HCT116 (cell line): Measurements from ENCODE around the gene GRIN2D. TPM values are rescaled to one million over a fixed set of nuclear protein-coding genes. Genes with fewer than 3 reads are reported as not detected.

Source experiments
- ATAC-seq: fragments of 200-7000 bp; cut with Tn5 transposase; 2 replicates; pipeline ENCODE4 v1.9.1; 2020; ENCODE audit warnings: mild to moderate bottlenecking, moderate library complexity
- BruUV-seq: library from RNA; stranded (reverse); fragments of 400-500 nt; replicated peaks from 2 replicates; lab custom pipeline; 2021; lab: Mats Ljungman, UMichigan
- CTCF ChIA-PET: fragments of 300-600 bp; sonication (Branson Sonifier 250); formaldehyde crosslinking; loops from one replicate; lab custom pipeline; 2021; ENCODE audit warnings: antibody characterized with exemption; lab: Charles Lee
- POLR2A ChIA-PET: fragments of 300-600, 350-600 bp; sonication (Branson Sonifier 250); formaldehyde crosslinking; loops from one replicate; lab custom pipeline; 2021; ENCODE audit warnings: antibody characterized with exemption; lab: Charles Lee
- RAD21 ChIA-PET, 2 experiments: fragments of 300-600 bp; sonication (Branson Sonifier 250); formaldehyde crosslinking; loops; one replicate each; lab custom pipeline; 2023; ENCODE audit warnings: low total read pairs in 2 of 2; ENCODE audit not compliant: uncharacterized antibody in 2 of 2, unreplicated experiment in 2 of 2, low non-redundant PET in 1 of 2; lab: Charles Lee
- DNase-seq: peaks from one replicate; pipeline ENCODE4 v3.0.0-alpha.2; 2010; ENCODE audit warnings: low read depth, low spot score
- H2AFZ ChIP-seq: fragments of 200-600 bp; shearing (Covaris generic), sonication (generic); 2 replicates; pipeline ENCODE4 v1.6.1; 2017; ENCODE audit warnings: low read depth, mixed run types, mixed read lengths, antibody characterized with exemption, low read length; ENCODE audit not compliant: poor library complexity, severe bottlenecking
- H3K27ac ChIP-seq: 2 replicates; pipeline ENCODE4 v1.5.1; 2012; ENCODE audit warnings: low read depth, low read length
- H3K27me3 ChIP-seq: fragments of 200-600 bp; sonication (generic); 2 replicates; pipeline ENCODE4 v1.6.1; 2016; ENCODE audit warnings: mixed run types, low read length, mixed read lengths; ENCODE audit not compliant: insufficient read depth
- H3K36me3 ChIP-seq, 2 experiments: fragments of 200-500 bp in 1 of 2; fragments of 200-600 bp in 1 of 2; sonication (Bioruptor generic) in 1 of 2; sonication (generic) in 1 of 2; 2 replicates each; pipeline versions ENCODE4 v1.5.1 to v1.6.1; 2014 to 2016; ENCODE audit warnings: low read length in 2 of 2, inconsistent platforms in 1 of 2, mixed read lengths in 1 of 2, mixed run types in 1 of 2; ENCODE audit not compliant: insufficient read depth in 2 of 2, control insufficient read depth in 1 of 2
- H3K4me1 ChIP-seq, 2 experiments: fragments of 200-600 bp in 1 of 2; sonication (generic) in 1 of 2; 2 replicates each; pipeline versions ENCODE4 v1.5.1 to v1.6.1; 2012 to 2017; ENCODE audit warnings: low read length in 2 of 2, inconsistent platforms in 1 of 2, mild to moderate bottlenecking in 1 of 2, mixed read lengths in 1 of 2, mixed run types in 1 of 2, moderate library complexity in 1 of 2; ENCODE audit not compliant: insufficient read depth in 2 of 2, control insufficient read depth in 1 of 2
- H3K4me2 ChIP-seq: fragments of 200-600 bp; sonication (generic); 2 replicates; pipeline ENCODE4 v1.6.1; 2017; ENCODE audit warnings: mixed run types, low read length, mixed read lengths
- H3K4me3 ChIP-seq, 2 experiments: fragments of 200-600 bp in 1 of 2; sonication (generic) in 1 of 2; replicated peaks in 1 of 2; 2 replicates each; pipeline ENCODE4 v1.5.1; 2011 to 2016; ENCODE audit warnings: low read length in 2 of 2, control low read depth in 1 of 2, low read depth in 1 of 2, mild to moderate bottlenecking in 1 of 2, mixed read lengths in 1 of 2, mixed run types in 1 of 2
- H3K79me2 ChIP-seq: fragments of 200-600 bp; sonication (generic); 2 replicates; pipeline ENCODE4 v1.6.1; 2017; ENCODE audit warnings: mild to moderate bottlenecking, mixed run types, low read length, moderate library complexity, mixed read lengths; ENCODE audit not compliant: insufficient read depth
- H3K9ac ChIP-seq: fragments of 200-600 bp; sonication (generic); 2 replicates; pipeline ENCODE4 v1.6.1; 2016; ENCODE audit warnings: low read length, mixed read lengths
- H3K9me2 ChIP-seq: fragments of 200-600 bp; sonication (generic), shearing (Covaris generic); 2 replicates; pipeline ENCODE4 v1.6.1; 2017; ENCODE audit warnings: mixed run types, mild to moderate bottlenecking, moderate library complexity; ENCODE audit not compliant: insufficient read depth
- H3K9me3 ChIP-seq, 2 experiments: fragments of 200-500 bp in 1 of 2; fragments of 200-600 bp in 1 of 2; sonication (Bioruptor generic) in 1 of 2; sonication (generic) in 1 of 2; 2 replicates each; pipeline ENCODE4 v1.6.1; 2014 to 2017; ENCODE audit warnings: low read length in 2 of 2, mixed read lengths in 2 of 2, inconsistent platforms in 1 of 2, low read depth in 1 of 2, mild to moderate bottlenecking in 1 of 2, mixed run types in 1 of 2, moderate library complexity in 1 of 2; ENCODE audit not compliant: control insufficient read depth in 1 of 2, insufficient read depth in 1 of 2
- H4K20me1 ChIP-seq: fragments of 200-600 bp; sonication (generic), shearing (Covaris generic); 2 replicates; pipeline ENCODE4 v1.6.1; 2017; ENCODE audit warnings: mixed run types, mild to moderate bottlenecking, moderate library complexity; ENCODE audit not compliant: insufficient read depth
- ATF3 ChIP-seq: IDR thresholded peaks from 2 replicates; pipeline ENCODE4 v1.6.1; 2012
- CBX3 ChIP-seq: IDR thresholded peaks from 2 replicates; pipeline ENCODE4 v1.6.1; 2012; ENCODE audit warnings: low read depth
- CEBPB ChIP-seq: IDR thresholded peaks from 2 replicates; pipeline ENCODE4 v1.6.1; 2012; ENCODE audit warnings: low read depth
- CTCF ChIP-seq, 3 experiments: fragments of 200-600 bp in 1 of 3; sonication (generic) in 1 of 3; IDR thresholded peaks in 2 of 3; conservative IDR thresholded peaks in 1 of 3; 2 replicates each; pipeline ENCODE4 v1.5.1; 2012 to 2017; ENCODE audit warnings: low read depth in 2 of 3, low read length in 2 of 3, antibody characterized with exemption in 1 of 3, borderline replicate concordance in 1 of 3, control low read depth in 1 of 3, mild to moderate bottlenecking in 1 of 3, mixed read lengths in 1 of 3, mixed run types in 1 of 3, moderate library complexity in 1 of 3; ENCODE audit not compliant: insufficient read depth in 1 of 3
- EGR1 ChIP-seq: IDR thresholded peaks from 2 replicates; pipeline ENCODE4 v1.6.1; 2012; ENCODE audit warnings: low read depth
- ELF1 ChIP-seq: IDR thresholded peaks from 2 replicates; pipeline ENCODE4 v1.6.1; 2012; ENCODE audit warnings: low read depth, borderline replicate concordance
- EZH2 ChIP-seq: fragments of 200-600 bp; sonication (generic); IDR thresholded peaks from 2 replicates; pipeline ENCODE4 v1.6.1; 2017; ENCODE audit warnings: antibody characterized with exemption, mixed run types
- EZH2phosphoT487 ChIP-seq: fragments of 200-600 bp; IDR thresholded peaks from 2 replicates; pipeline ENCODE4 v1.6.1; 2018; ENCODE audit warnings: antibody characterized with exemption, borderline replicate concordance
- POLR2A ChIP-seq: IDR thresholded peaks from 2 replicates; pipeline ENCODE4 v1.7.0; 2011; ENCODE audit warnings: borderline replicate concordance; ENCODE audit not compliant: insufficient read depth, insufficient read length; ENCODE audit errors: extremely low read depth
- POLR2AphosphoS5 ChIP-seq: IDR thresholded peaks from 2 replicates; pipeline ENCODE4 v1.6.1; 2011; ENCODE audit warnings: mild to moderate bottlenecking, low read depth, low read length, moderate library complexity
- RAD21 ChIP-seq: IDR thresholded peaks from 2 replicates; pipeline ENCODE4 v1.6.1; 2012; ENCODE audit warnings: low read depth, mild to moderate bottlenecking
- REST ChIP-seq: IDR thresholded peaks from 2 replicates; pipeline ENCODE4 v1.6.1; 2012; ENCODE audit warnings: low read depth
- SIN3A ChIP-seq: IDR thresholded peaks from 2 replicates; pipeline ENCODE4 v1.6.1; 2012; ENCODE audit warnings: low read depth
- SP1 ChIP-seq: IDR thresholded peaks from 2 replicates; pipeline ENCODE4 v1.6.1; 2012; ENCODE audit warnings: low read depth
- YY1 ChIP-seq: IDR thresholded peaks from 2 replicates; pipeline ENCODE4 v1.6.1; 2011; ENCODE audit warnings: low read length, low read depth, moderate library complexity, mild to moderate bottlenecking; ENCODE audit not compliant: insufficient replicate concordance; ENCODE audit errors: extremely low read depth
- ZBTB33 ChIP-seq: IDR thresholded peaks from 2 replicates; pipeline ENCODE4 v1.6.1; 2011; ENCODE audit warnings: mild to moderate bottlenecking, low read length, moderate library complexity; ENCODE audit not compliant: insufficient replicate concordance; ENCODE audit errors: extremely low read depth
- ZFX ChIP-seq: fragments of 450-650 bp; IDR thresholded peaks from 2 replicates; pipeline ENCODE4 v1.6.1; 2017
- ZNF274 ChIP-seq: fragments of 200-500 bp; sonication (Bioruptor generic); IDR thresholded peaks from 2 replicates; pipeline ENCODE4 v1.6.1; 2014; ENCODE audit warnings: mild to moderate bottlenecking, low read depth, low read length, inconsistent platforms
- intact Hi-C: fragments of 100-400 bp; cut with micrococcal nuclease; formaldehyde crosslinking; loops from 2 replicates; pipeline ENCODE4 v1.10.0; 2022
- total RNA-seq: library from RNA; stranded (reverse); gene quantifications from one replicate; pipeline ENCODE4 v1.2.1, GENCODE V29; 2021; ENCODE audit not compliant: unreplicated experiment

GRIN2D gene
- total RNA-seq, 1 experiment from 2014 or later: 26.2 TPM

GRCh38 chr19:48354332-48354992, 39.0 kb upstream of the GRIN2D start:
- peak; percentile 86 for ATAC-seq
- intact Hi-C loops: loop anchor here (5.0 kb wide), 1 partner anchor 138 kb away; no protein-coding TSS in a partner anchor
- no peak for TF ChIP-seq CTCF (IDR thresholded peaks at IDR 0.05 in 2 of 3, conservative IDR thresholded peaks at IDR 0.05 in 1 of 3; ENCODE audit: borderline replicate concordance in 1 of 3, insufficient read depth in 1 of 3, low read depth in 2 of 3, low read length in 2 of 3)
- TF ChIP-seq SIN3A: no peak; the same call in 1 of the 2 replicates
- no peak for TF ChIP-seq CEBPB
- TF ChIP-seq RAD21: no peak
- TF ChIP-seq EZH2phosphoT487: no peak
- no peak for TF ChIP-seq EZH2
- no peak for TF ChIP-seq POLR2A
- peak; percentile 76; the same call in 1 of the 2 replicates for TF ChIP-seq EGR1
- peak; percentile 88 for TF ChIP-seq SP1
- TF ChIP-seq ZBTB33: peak; percentile 11
- TF ChIP-seq ZFX: no peak
- no peak for TF ChIP-seq ZNF274
- TF ChIP-seq CBX3: peak; percentile 88; the same call in 1 of the 2 replicates
- TF ChIP-seq YY1: no peak
- TF ChIP-seq POLR2AphosphoS5: peak; percentile 47
- no peak for TF ChIP-seq REST
- TF ChIP-seq ELF1: no peak
- TF ChIP-seq ATF3: no peak

More at GRCh38 chr19:48354332-48354992, 39.0 kb upstream of the GRIN2D start:
- ChIA-PET POLR2A (interaction anchor here (0.5 to 3.2 kb wide), 8 partner anchors 9 to 231 kb away, joined by 3 to 30 read pairs (median 4); partner anchors contain the start of genes SYNGR4 and TMEM143), CTCF (interaction anchor here (0.9 to 3.0 kb wide), 6 partner anchors 9 to 234 kb away, joined by 3 to 10 read pairs (median 4); partner anchors contain the start of genes KDELR1, SYNGR4 and TMEM143), RAD21 (interaction anchor here (0.7 to 1.1 kb wide), 3 partner anchors 9 to 213 kb away, joined by 3 to 7 read pairs (median 5); partner anchors contain the start of genes SYNGR4 (in 1 of the 2) and TMEM143 (in 1 of the 2))
- no peaks in the 10 kb centered on the region for H4K20me1 ChIP-seq
- H3K4me2 ChIP-seq: peak overlapping the region; percentile 45
- H3K36me3 ChIP-seq: no peaks in the 10 kb centered on the region
- peak overlapping the region; percentile 64 for H3K27ac ChIP-seq
- H3K4me1 ChIP-seq: peaks cover 26 to 59% of the 10 kb centered on the region in 2 experiments
- BruUV-seq: no TSS peak
- DNase-seq: peak; percentile 99
- H3K9ac ChIP-seq: peak overlapping the region; percentile 56
- no peaks in the 10 kb centered on the region for H3K9me2 ChIP-seq
- H3K9me3 ChIP-seq: no peaks in the 10 kb centered on the region
- H3K4me3 ChIP-seq: peak overlapping the region in 1 of 2 experiments; percentile 23; a peak in 2 of 4 replicates
- no peaks in the 10 kb centered on the region for H3K79me2 ChIP-seq
- H3K27me3 ChIP-seq: no peaks in the 10 kb centered on the region
- H2AFZ ChIP-seq: no peak overlapping the region
